Urothelium cell line (cell line): ENCODE data around the gene RAB11FIP5.
"Not testable (repeated sequence)": the region's sequence is repeated elsewhere in the genome, so short reads cannot be mapped to it uniquely, and the experiment has no call there.

Experiments
- DNase-seq: peaks from one replicate; pipeline ENCODE4 v3.0.0; 2011; ENCODE audit warnings: low spot score, mixed read lengths
- FAIRE-seq: peaks from 2 replicates; lab custom pipeline; 2011; peaks lifted over from hg19 to GRCh38; lab: Jason Lieb, UNC

RAB11FIP5 gene

GRCh38 chr2:73111073-73112025 lies 1.4 kb downstream of the RAB11FIP5 start:
- FAIRE-seq = no peak

GRCh38 chr2:73110168-73111072 lies 2.3 kb downstream of the RAB11FIP5 start:
- FAIRE-seq = no peak
- DNase-seq = no peak

More at GRCh38 chr2:73111073-73112025, 1.4 kb downstream of the RAB11FIP5 start:
- DNase-seq = peak; percentile 72

- no peak for FAIRE-seq
- DNase-seq = no peak
Observed at GRCh38 chr2:73109431-73110167, 3.1 kb downstream of the RAB11FIP5 start.

GRCh38 chr2:73107211-73107926 lies 5.4 kb downstream of the RAB11FIP5 start:
- no peak for FAIRE-seq
- no peak for DNase-seq

GRCh38 chr2:73106791-73107190 lies 6.0 kb downstream of the RAB11FIP5 start:
- FAIRE-seq (no peak), DNase-seq (no peak)

GRCh38 chr2:73105511-73105971 lies 7.2 kb downstream of the RAB11FIP5 start:
- DNase-seq (no peak), FAIRE-seq (no peak)

GRCh38 chr2:73104933-73105332 lies 7.8 kb downstream of the RAB11FIP5 start:
- DNase-seq (no peak), FAIRE-seq (peak; percentile 77)

- DNase-seq (no peak), FAIRE-seq (no peak)
Observed at GRCh38 chr2:73103018-73103542, 9.7 kb downstream of the RAB11FIP5 start.

GRCh38 chr2:73101626-73102256 lies 11.0 kb downstream of the RAB11FIP5 start:
- peak; percentile 70 for DNase-seq
- peak; percentile 55 for FAIRE-seq

- DNase-seq = no peak
- no peak for FAIRE-seq
Observed at GRCh38 chr2:73100956-73101355, 11.8 kb downstream of the RAB11FIP5 start.

GRCh38 chr2:73099486-73099885 lies 13.3 kb downstream of the RAB11FIP5 start:
- no peak for FAIRE-seq
- DNase-seq = no peak

GRCh38 chr2:73095910-73096309 lies 16.8 kb downstream of the RAB11FIP5 start:
- no peak for DNase-seq
- no peak for FAIRE-seq

GRCh38 chr2:73093601-73094218 lies 19.0 kb downstream of the RAB11FIP5 start:
- DNase-seq, FAIRE-seq: not testable (repeated sequence)

GRCh38 chr2:73092146-73092783 lies 20.5 kb downstream of the RAB11FIP5 start:
- no peak for DNase-seq

GRCh38 chr2:73091696-73092095 lies 21.1 kb downstream of the RAB11FIP5 start:
- FAIRE-seq (no peak), DNase-seq (no peak)

More at GRCh38 chr2:73092146-73092783, 20.5 kb downstream of the RAB11FIP5 start:
- FAIRE-seq = no peak

GRCh38 chr2:73091164-73091563 lies 21.6 kb downstream of the RAB11FIP5 start:
- FAIRE-seq = no peak
- no peak for DNase-seq

- DNase-seq (peak; percentile 97), FAIRE-seq (peak; percentile 53)
Observed at GRCh38 chr2:73089270-73090030, 23.3 kb downstream of the RAB11FIP5 start.
